GM10266 (cell line): ENCODE measurements around the gene HNF1A.

Experiments used
- DNase-seq: peaks from one replicate; pipeline ENCODE4 v3.0.0; 2012; ENCODE audit errors: extremely low spot score
- CTCF ChIP-seq: IDR thresholded peaks from 2 replicates; pipeline ENCODE4 v1.5.1; 2012; ENCODE audit warnings: mild to moderate bottlenecking, low read depth; ENCODE audit not compliant: control insufficient read depth, insufficient read depth; ENCODE audit errors: missing control alignments

HNF1A gene

GRCh38 chr12:121015825-121016766 is 37.8 kb downstream of the HNF1A start, which contains the start of gene C12orf43:
Gene C12orf43 (minus strand): TSS chr12:121016487. CDS start chr12:121016474, 13 bp downstream.
- no peak for TF ChIP-seq CTCF
- peak; percentile 93 for DNase-seq

GRCh38 chr12:121017966-121018491 is 39.7 kb downstream of the HNF1A start:
- no peak for TF ChIP-seq CTCF
- DNase-seq = no peak

GRCh38 chr12:121018860-121019617 is 40.7 kb downstream of the HNF1A start:
- no peak for DNase-seq
- TF ChIP-seq CTCF = no peak

GRCh38 chr12:121021754-121022153 is 43.4 kb downstream of the HNF1A start:
- DNase-seq = no peak
- no peak for TF ChIP-seq CTCF

- no peak for TF ChIP-seq CTCF
- DNase-seq = no peak
Observed at GRCh38 chr12:121022713-121023112, 44.4 kb downstream of the HNF1A start.

- no peak for TF ChIP-seq CTCF
- no peak for DNase-seq
Observed at GRCh38 chr12:121023799-121024198, 45.5 kb downstream of the HNF1A start.
